ENCODE measurements around the gene RGL3.
"Not testable (repeated sequence)": the region's sequence is repeated elsewhere in the genome, so short reads cannot be mapped to it uniquely, and the experiment has no call there.

The RGL3 gene

GRCh38 chr19:11382898-11383705 lies 36.0 kb downstream of the RGL3 start:
- no peak for DNase-seq (ENCODE audit: low read depth)

- peak; percentile 90 for DNase-seq (ENCODE audit: low read depth)
These were observed 38.2 kb downstream of the RGL3 start for GRCh38 chr19:11380653-11381537.

DNA sequence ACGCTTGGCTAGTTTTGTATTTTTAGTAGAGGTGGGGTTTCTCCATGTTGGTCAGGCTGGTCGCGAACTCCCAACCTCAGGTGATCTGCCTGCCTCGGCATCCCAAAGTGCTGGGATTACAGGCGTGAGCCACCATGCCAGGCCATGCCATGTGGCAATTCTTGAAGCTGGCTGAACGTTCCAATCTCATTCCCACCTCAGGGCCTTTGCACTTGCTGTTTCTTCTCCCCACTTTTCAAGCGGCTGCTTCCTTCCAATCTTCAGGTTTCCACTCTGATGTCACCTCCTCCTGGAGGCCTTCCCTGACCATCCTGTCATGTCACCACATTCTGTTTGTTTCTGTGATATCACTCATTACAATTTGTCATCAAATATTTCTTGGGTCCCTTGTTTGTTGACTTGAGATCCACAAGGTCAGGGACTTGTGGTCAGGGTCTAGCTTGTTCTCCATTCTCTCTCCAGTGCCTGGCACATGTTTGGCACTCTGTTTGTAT lies 39.2 kb downstream of the RGL3 start:
- no peak for DNase-seq (ENCODE audit: low read depth)

- not testable (repeated sequence) for DNase-seq (ENCODE audit: low read depth)
These were observed 39.8 kb downstream of the RGL3 start for GRCh38 chr19:11379269-11379845.

DNA sequence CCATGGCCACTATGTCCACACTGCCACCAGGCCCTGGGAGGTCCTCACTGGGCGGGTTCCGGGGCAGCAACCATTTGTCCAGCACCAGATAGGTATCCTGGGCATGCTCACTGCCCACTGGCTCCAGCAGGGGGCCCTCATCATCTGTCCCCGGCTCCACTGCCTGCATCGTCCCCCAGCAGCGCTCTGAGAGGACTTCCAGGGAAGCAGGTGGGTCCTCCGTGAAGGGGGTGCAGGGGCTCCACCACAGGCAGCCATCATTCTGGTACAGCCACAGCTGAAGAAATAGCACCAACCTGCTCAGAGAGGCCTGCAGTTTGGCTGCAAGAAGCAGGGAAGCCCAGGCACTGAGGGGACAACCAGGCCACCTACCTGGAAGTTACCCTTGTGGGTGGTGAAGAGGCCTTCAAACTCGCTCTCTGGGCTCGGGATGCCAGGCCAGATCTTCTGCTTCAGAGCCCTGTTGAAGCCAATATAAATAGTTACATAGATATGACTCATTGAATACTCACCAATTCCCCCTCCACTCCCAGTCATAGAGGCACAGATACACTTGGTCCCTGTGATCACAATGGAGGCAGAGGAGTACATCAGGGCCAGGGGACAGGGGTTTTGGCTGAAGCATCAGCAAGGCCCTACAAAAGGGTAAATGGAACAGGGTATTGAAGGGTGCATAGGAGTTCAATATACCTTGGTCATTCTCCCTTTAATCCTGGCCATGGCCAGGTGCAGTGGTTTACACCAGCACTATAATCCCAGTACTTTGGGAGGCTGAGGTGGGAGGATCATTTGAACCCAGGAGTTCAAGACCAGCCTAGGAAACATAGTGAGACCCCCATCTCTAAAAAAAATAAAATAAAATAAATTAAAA lies 40.6 kb downstream of the RGL3 start:
- peak; percentile 57 for DNase-seq (ENCODE audit: low read depth)

- DNase-seq (ENCODE audit: low read depth) = no peak
These were observed 41.4 kb downstream of the RGL3 start for GRCh38 chr19:11377756-11378155.

- peak; percentile 84 for DNase-seq (ENCODE audit: low read depth)
These were observed 41.9 kb downstream of the RGL3 start for GRCh38 chr19:11377237-11377636.

- DNase-seq (ENCODE audit: low read depth) = no peak
These were observed 43.8 kb downstream of the RGL3 start for GRCh38 chr19:11375143-11375948.

GRCh38 chr19:11374433-11375142 lies 44.5 kb downstream of the RGL3 start, which contains the start of gene SWSAP1:
TSS of gene SWSAP1 (plus strand) at chr19:11374666. CDS start at chr19:11374681, 15 bp downstream.
- peak; percentile 99 for DNase-seq (ENCODE audit: low read depth)

GRCh38 chr19:11373885-11374432 lies 45.2 kb downstream of the RGL3 start:
- DNase-seq (ENCODE audit: low read depth) = no peak

GRCh38 chr19:11373166-11373884 lies 45.8 kb downstream of the RGL3 start:
- DNase-seq (ENCODE audit: low read depth) = no peak

- no peak for DNase-seq (ENCODE audit: low read depth)
These were observed 48.4 kb downstream of the RGL3 start for GRCh38 chr19:11370744-11371143.

- no peak for DNase-seq (ENCODE audit: low read depth)
These were observed 51.6 kb downstream of the RGL3 start for GRCh38 chr19:11367528-11367927.

- no peak for DNase-seq (ENCODE audit: low read depth)
These were observed 53.5 kb downstream of the RGL3 start for GRCh38 chr19:11365557-11366117.

GRCh38 chr19:11364935-11365334 lies 54.2 kb downstream of the RGL3 start:
- DNase-seq (ENCODE audit: low read depth) = no peak

- no peak for DNase-seq (ENCODE audit: low read depth)
These were observed 54.7 kb downstream of the RGL3 start for GRCh38 chr19:11364296-11364904.

GRCh38 chr19:11363881-11364280 lies 55.2 kb downstream of the RGL3 start:
- no peak for DNase-seq (ENCODE audit: low read depth)
